ENCODE measurements around the gene CT45A10. TPM values are rescaled to one million over a fixed set of nuclear protein-coding genes. Genes with fewer than 3 reads are reported as not detected.
"Not testable (repeated sequence)": the region's sequence is repeated elsewhere in the genome, so short reads cannot be mapped to it uniquely, and the experiment has no call there.

CT45A10 gene
- not detected for total RNA-seq
- long read RNA-seq, donor 1 = 0 reads
- long read RNA-seq, donor 2 = 0 reads

- no peaks in the 10 kb centered on the region for H3K9me3 ChIP-seq
Observed at GRCh38 chrX:135893294-135893817, at the start of gene CT45A10, which contains the start of gene SAGE1. CT45A10 (minus strand) TSS chrX:135893444; CDS start chrX:135885344, 8,100 bp downstream. SAGE1 (plus strand) TSS chrX:135893716; CDS start chrX:135896243, 2,527 bp downstream.

GRCh38 chrX:135931644-135932487, 38.6 kb upstream of the CT45A10 start:
- Histone ChIP-seq H3K36me3 (ENCODE audit: low read depth) (no peaks in the 10 kb centered on the region), H3K4me3 (no peak overlapping the region), H3K9me3 (no peaks in the 10 kb centered on the region), H3K4me1 (ENCODE audit: low read depth) (no peaks in the 10 kb centered on the region)
- peak; percentile 32 for TF ChIP-seq CTCF (IDR thresholded peaks at IDR 0.05)
- DNase-seq = peak in 2 of 3 donors; percentile 37 to 53
- intact Hi-C loops (cut with DNase I, micrococcal nuclease) = no loop called here
- ATAC-seq = peak; percentile 67

More at GRCh38 chrX:135893294-135893817, at the start of gene CT45A10, which contains the start of gene SAGE1:
- no peak within 1 kb of the TSS for H3K4me3 ChIP-seq
- no peaks in the 10 kb centered on the region for H3K36me3 ChIP-seq (ENCODE audit: low read depth)
- H3K4me1 ChIP-seq (ENCODE audit: low read depth) = no peaks in the 10 kb centered on the region
- DNase-seq (no peak), ATAC-seq (no peak)
- intact Hi-C loops (cut with DNase I, micrococcal nuclease) = no loop called here
- no peak for TF ChIP-seq CTCF (IDR thresholded peaks at IDR 0.05)

GRCh38 chrX:135927897-135928296, 34.7 kb upstream of the CT45A10 start:
- TF ChIP-seq CTCF (IDR thresholded peaks at IDR 0.05) = no peak
- no peak overlapping the region for H3K4me3 ChIP-seq
- no peaks in the 10 kb centered on the region for H3K9me3 ChIP-seq
- H3K36me3 ChIP-seq (ENCODE audit: low read depth) = no peaks in the 10 kb centered on the region
- no peak for DNase-seq
- no peak for ATAC-seq
- no peaks in the 10 kb centered on the region for H3K4me1 ChIP-seq (ENCODE audit: low read depth)
- intact Hi-C loops (cut with DNase I, micrococcal nuclease) = no loop called here

GRCh38 chrX:135923353-135923752, 30.1 kb upstream of the CT45A10 start:
- Histone ChIP-seq H3K36me3 (ENCODE audit: low read depth) (no peaks in the 10 kb centered on the region), H3K4me1 (ENCODE audit: low read depth) (no peaks in the 10 kb centered on the region), H3K4me3 (no peak overlapping the region), H3K9me3 (no peaks in the 10 kb centered on the region)
- intact Hi-C loops (cut with DNase I, micrococcal nuclease) = no loop called here
- DNase-seq = no peak
- no peak for TF ChIP-seq CTCF (IDR thresholded peaks at IDR 0.05)
- ATAC-seq = no peak

- H3K36me3 ChIP-seq (ENCODE audit: low read depth); H3K9me3 ChIP-seq; intact Hi-C loops (cut with DNase I, micrococcal nuclease); ATAC-seq; H3K4me3 ChIP-seq; DNase-seq; H3K4me1 ChIP-seq (ENCODE audit: low read depth): not testable (repeated sequence)
Observed at GRCh38 chrX:135920516-135920915, 27.3 kb upstream of the CT45A10 start.

- Histone ChIP-seq H3K9me3 (no peaks in the 10 kb centered on the region), H3K4me1 (ENCODE audit: low read depth) (no peaks in the 10 kb centered on the region), H3K4me3 (no peak overlapping the region), H3K36me3 (ENCODE audit: low read depth) (no peaks in the 10 kb centered on the region)
- ATAC-seq (no peak), DNase-seq (no peak)
- intact Hi-C loops (cut with DNase I, micrococcal nuclease) = no loop called here
- TF ChIP-seq CTCF (IDR thresholded peaks at IDR 0.05) = no peak
Observed at GRCh38 chrX:135914404-135914803, 21.2 kb upstream of the CT45A10 start.

Data from mucosa of descending colon (tissue), 3 donors.